K562 (cell line): ENCODE data around the gene CRK. TPM values are rescaled to one million over a fixed set of nuclear protein-coding genes. Genes with fewer than 3 reads are reported as not detected.

ENCODE experiments used
- CCAR2 ChIP-seq: fragments of 200-400 bp; formaldehyde crosslinking; IDR thresholded peaks from 2 replicates; pipeline ENCODE4 v1.6.1; 2017; ENCODE audit warnings: mild to moderate bottlenecking, low read depth, low read length
- CSDE1 ChIP-seq, 2 experiments: fragments of 450-650 bp; IDR thresholded peaks; 2 replicates each; pipeline ENCODE4 v1.6.1; 2016; ENCODE audit warnings: mild to moderate bottlenecking in 1 of 2
- DNMT1 ChIP-seq: fragments of 450-650 bp; IDR thresholded peaks from 2 replicates; pipeline ENCODE4 v1.6.1; 2016; ENCODE audit warnings: antibody characterized with exemption, mild to moderate bottlenecking
- HDAC1 ChIP-seq, 2 experiments: fragments of 450-650 bp; IDR thresholded peaks; 2 replicates each; pipeline ENCODE4 v1.6.1; 2016 to 2017; ENCODE audit warnings: inconsistent platforms in 1 of 2, mild to moderate bottlenecking in 1 of 2, moderate library complexity in 1 of 2
- KHSRP ChIP-seq: fragments of 450-650 bp; IDR thresholded peaks from 2 replicates; pipeline ENCODE4 v1.6.1; 2017
- MAFG ChIP-seq: fragments of 450-650 bp; conservative IDR thresholded peaks from 2 replicates; pipeline ENCODE4 v1.6.1; 2016; ENCODE audit warnings: missing genetic modification characterization, missing compliant biosample characterization
- NFYB ChIP-seq: IDR thresholded peaks from 2 replicates; pipeline ENCODE4 v1.6.1; 2011; ENCODE audit warnings: mild to moderate bottlenecking, moderate library complexity; ENCODE audit not compliant: insufficient read length; ENCODE audit errors: extremely low read depth
- PATZ1 ChIP-seq: fragments of 250-450 bp; sonication (Bioruptor Pico); IDR thresholded peaks from 2 replicates; pipeline ENCODE4 v1.5.0; 2020; ENCODE audit warnings: mild to moderate bottlenecking, borderline replicate concordance
- POLR2H ChIP-seq: IDR thresholded peaks from 2 replicates; pipeline ENCODE4 v1.6.1; 2016; ENCODE audit warnings: missing genetic modification characterization, low read depth, mild to moderate bottlenecking, control low read depth, missing compliant biosample characterization, moderate library complexity
- POU5F1 ChIP-seq: fragments of 150-350 bp; IDR thresholded peaks from 2 replicates; pipeline ENCODE4 v1.6.1; 2014; ENCODE audit warnings: borderline replicate concordance, low read length, low read depth, mild to moderate bottlenecking; ENCODE audit not compliant: partially characterized antibody
- REST ChIP-seq, 2 experiments: fragments of 450-650 bp; formaldehyde crosslinking in 1 of 2; IDR thresholded peaks; 2 replicates each; pipeline versions ENCODE4 v1.4.0 to v1.6.1; 2014 to 2020; ENCODE audit warnings: mild to moderate bottlenecking in 2 of 2, borderline replicate concordance in 1 of 2, low read depth in 1 of 2
- TBL1XR1 ChIP-seq, 2 experiments: IDR thresholded peaks; 2 replicates each; pipeline ENCODE4 v1.6.1; 2012; ENCODE audit warnings: improper control_type of control experiment in 2 of 2, low read length in 2 of 2, mild to moderate bottlenecking in 1 of 2
- UBTF ChIP-seq, 2 experiments: IDR thresholded peaks; 2 replicates each; pipeline ENCODE4 v1.6.1; 2012; ENCODE audit warnings: improper control_type of control experiment in 2 of 2, low read depth in 2 of 2, low read length in 2 of 2, borderline replicate concordance in 1 of 2
- ZSCAN29 ChIP-seq: fragments of 450-650 bp; IDR thresholded peaks from 2 replicates; pipeline ENCODE4 v1.6.1; 2017
- polyA plus RNA-seq, 8 experiments: library from polyadenylated mRNA; depleted of rRNA in 4 of 8; stranded (reverse) in 5 of 8; unstranded in 3 of 8; fragments of >200 nt; fragmentation: Nextera tagmentation in 2 of 8; fragmentation: Illumina TruSeq in 1 of 8; extraction: Ambion mirVana in 2 of 8; extraction: Trizol in 1 of 8; gene quantifications; 2 replicates each; pipeline versions ENCODE4 v1.2.1 to v1.2.3, GENCODE V29; 2011 to 2014; ENCODE audit warnings: inconsistent platforms in 1 of 8, missing spikeins in 1 of 8
- total RNA-seq, 7 experiments: library from RNA; depleted of rRNA in 6 of 7; stranded (reverse); fragments of >200 nt in 6 of 7; fragmentation: Illumina TruSeq in 2 of 7; extraction: Trizol in 2 of 7; gene quantifications; 2 replicates each; pipeline versions ENCODE4 v1.2.1 to v1.2.3, GENCODE V29; 2011 to 2021; ENCODE audit warnings: low replicate concordance in 1 of 7

Gene CRK
- total and polyA plus RNA-seq, 9 of the 15 experiments (the other 6 are each of a cell fraction or from before 2014, with no cell fraction given), result 13.1 to 40.2 (median 26.1) TPM

GRCh38 chr17:1399679-1400512 lies 56.1 kb downstream of the CRK start, which contains the start of gene YWHAE (continued):
- TF ChIP-seq POLR2H, result peak; percentile 94
- peak; percentile 79 to 86; a peak in 3 of 4 replicates for TF ChIP-seq UBTF (IDR thresholded peaks at IDR 0.05; ENCODE audit: borderline replicate concordance in 1 of 2, low read depth in 2 of 2, low read length in 2 of 2)
- TF ChIP-seq MAFG (tag), result no peak
- TF ChIP-seq PATZ1 (CRISPR knock-in tag), result no peak
- TF ChIP-seq POU5F1, result peak; percentile 24
- TF ChIP-seq KHSRP, result no peak
- no peak for TF ChIP-seq DNMT1
- peak in 1 of 2 experiments; percentile 24; a peak in 1 of 4 replicates for TF ChIP-seq HDAC1 (IDR thresholded peaks at IDR 0.05)
- TF ChIP-seq CSDE1 (IDR thresholded peaks at IDR 0.05), result peak; percentile 89 to 91
- TF ChIP-seq REST (IDR thresholded peaks at IDR 0.05; ENCODE audit: borderline replicate concordance), result 0 out of 2 replicates have a peak, but pooled peaks have one; percentile 30
- no peak for TF ChIP-seq REST (CRISPR knock-in tag; IDR thresholded peaks at IDR 0.05; ENCODE audit: low read depth)
- TF ChIP-seq TBL1XR1 (IDR thresholded peaks at IDR 0.05; ENCODE audit: low read length in 2 of 2), result 0 out of 4 replicates have a peak, but pooled peaks of 1 of the 2 experiments have one; percentile 41
- no peak for TF ChIP-seq CCAR2
- no peak for TF ChIP-seq NFYB
- TF ChIP-seq ZSCAN29, result no peak
